SU-DHL-6 (cell line): ENCODE data around the gene IQCH.

Experiments
- H2AFZ ChIP-seq: fragments of 200-600 bp; sonication (generic); 2 replicates; pipeline ENCODE4 v1.6.1; 2014; ENCODE audit warnings: low read depth, mild to moderate bottlenecking, moderate library complexity, mixed read lengths, antibody characterized with exemption, low read length; ENCODE audit not compliant: severe bottlenecking
- H3F3A ChIP-seq: fragments of 200-600 bp; shearing (Covaris generic); 2 replicates; pipeline ENCODE4 v1.6.0; 2016; ENCODE audit warnings: antibody characterized with exemption, mild to moderate bottlenecking; ENCODE audit not compliant: insufficient read depth
- H3K27ac ChIP-seq: fragments of 200-600 bp; sonication (generic); 2 replicates; pipeline ENCODE4 v1.5.1; 2016; ENCODE audit warnings: low read depth, mild to moderate bottlenecking, low read length, moderate library complexity, mixed read lengths
- H3K27me3 ChIP-seq: fragments of 200-600 bp; sonication (generic), shearing (Covaris generic); 2 replicates; pipeline ENCODE4 v1.6.0; 2014; ENCODE audit warnings: mild to moderate bottlenecking, low read length
- H3K36me3 ChIP-seq: fragments of 200-600 bp; sonication (generic); 2 replicates; pipeline ENCODE4 v1.6.1; 2014; ENCODE audit warnings: mild to moderate bottlenecking, low read length, mixed read lengths
- H3K4me2 ChIP-seq: fragments of 300-600, 200-600 bp; shearing (Covaris generic), sonication (generic); 2 replicates; pipeline ENCODE4 v1.6.0; 2014; ENCODE audit warnings: low read length, low read depth, mild to moderate bottlenecking; ENCODE audit not compliant: poor library complexity, severe bottlenecking
- H3K4me3 ChIP-seq: fragments of 200-600 bp; sonication (generic); 2 replicates; pipeline ENCODE4 v1.5.1; 2014; ENCODE audit warnings: antibody characterized with exemption, low read length, mild to moderate bottlenecking, mixed read lengths; ENCODE audit not compliant: insufficient read depth, poor library complexity, severe bottlenecking
- H3K79me2 ChIP-seq: fragments of 200-600 bp; sonication (generic); 2 replicates; pipeline ENCODE4 v1.6.1; 2014; ENCODE audit warnings: mild to moderate bottlenecking, low read length, moderate library complexity; ENCODE audit not compliant: insufficient read depth
- H3K9ac ChIP-seq: fragments of 200-600 bp; sonication (generic); 2 replicates; pipeline ENCODE4 v1.7.0; 2014; ENCODE audit warnings: mild to moderate bottlenecking, low read length
- H3K9me2 ChIP-seq: fragments of 200-600 bp; sonication (generic); replicated peaks from 2 replicates; pipeline ENCODE4 v1.6.1; 2014; ENCODE audit warnings: low read length; ENCODE audit not compliant: insufficient read depth
- H3K9me3 ChIP-seq: fragments of 200-600 bp; sonication (generic); 2 replicates; pipeline ENCODE4 v1.6.1; 2014; ENCODE audit warnings: low read length, mixed read lengths; ENCODE audit not compliant: insufficient read depth
- H4K20me1 ChIP-seq: fragments of 200-600 bp; sonication (generic); 2 replicates; pipeline ENCODE4 v1.6.1; 2014; ENCODE audit warnings: low read depth, mild to moderate bottlenecking, antibody characterized with exemption, low read length, moderate library complexity, mixed read lengths
- CTCF ChIP-seq: fragments of 200-600 bp; sonication (generic); IDR thresholded peaks from one replicate; pipeline ENCODE4 v1.5.1; 2017; ENCODE audit warnings: antibody characterized with exemption, mild to moderate bottlenecking, low read length, moderate library complexity; ENCODE audit not compliant: insufficient read depth, poor library complexity, severe bottlenecking
- EZH2phosphoT487 ChIP-seq: fragments of 200-600 bp; sonication (generic), shearing (Covaris generic); conservative IDR thresholded peaks from 2 replicates; pipeline ENCODE4 v1.6.1; 2018; ENCODE audit warnings: mild to moderate bottlenecking, antibody characterized with exemption, low read length, moderate library complexity, mixed read lengths

Gene IQCH

GRCh38 chr15:67296188-67296587 is 41.6 kb downstream of the IQCH start:
- H3K9me2 ChIP-seq: no peaks in the 10 kb centered on the region
- no peaks in the 10 kb centered on the region for H3K36me3 ChIP-seq
- no peaks in the 10 kb centered on the region for H3K27me3 ChIP-seq
- no peak overlapping the region for H2AFZ ChIP-seq
- no peak overlapping the region for H3K27ac ChIP-seq
- TF ChIP-seq EZH2phosphoT487: no peak
- TF ChIP-seq CTCF: no peak
- no peak overlapping the region for H3K4me3 ChIP-seq
- no peak overlapping the region for H3K4me2 ChIP-seq
- no peaks in the 10 kb centered on the region for H3K9me3 ChIP-seq
- H3F3A ChIP-seq: no peaks in the 10 kb centered on the region
- H3K79me2 ChIP-seq: no peaks in the 10 kb centered on the region
- H3K9ac ChIP-seq: no peak overlapping the region
- H4K20me1 ChIP-seq: no peaks in the 10 kb centered on the region

GRCh38 chr15:67296684-67297083 is 42.1 kb downstream of the IQCH start:
- Histone ChIP-seq H3K27ac (no peak overlapping the region), H3K9ac (no peak overlapping the region), H2AFZ (no peak overlapping the region), H3K9me2 (no peaks in the 10 kb centered on the region), H3K79me2 (no peaks in the 10 kb centered on the region), H3F3A (no peaks in the 10 kb centered on the region), H3K9me3 (no peaks in the 10 kb centered on the region), H3K4me2 (no peak overlapping the region), H3K27me3 (no peaks in the 10 kb centered on the region), H3K36me3 (no peaks in the 10 kb centered on the region), H3K4me3 (no peak overlapping the region), H4K20me1 (no peaks in the 10 kb centered on the region)
- TF ChIP-seq CTCF (no peak), EZH2phosphoT487 (no peak)

GRCh38 chr15:67300266-67301025 is 45.9 kb downstream of the IQCH start:
- Histone ChIP-seq H3K4me3 (no peak overlapping the region), H3F3A (no peaks in the 10 kb centered on the region), H3K27ac (no peak overlapping the region), H3K36me3 (no peaks in the 10 kb centered on the region), H3K27me3 (no peaks in the 10 kb centered on the region), H2AFZ (no peak overlapping the region), H3K9me2 (no peaks in the 10 kb centered on the region), H3K9ac (no peak overlapping the region), H3K4me2 (no peak overlapping the region), H3K79me2 (no peaks in the 10 kb centered on the region), H3K9me3 (no peaks in the 10 kb centered on the region), H4K20me1 (no peaks in the 10 kb centered on the region)
- TF ChIP-seq CTCF (no peak), EZH2phosphoT487 (no peak)
